Caco-2 (cell line): ENCODE measurements around the gene FAM107B. TPM values are rescaled to one million over a fixed set of nuclear protein-coding genes. Genes with fewer than 3 reads are reported as not detected.

Experiments
- BruUV-seq: library from RNA; stranded (reverse); fragments of 400-500 nt; replicated peaks from 2 replicates; lab custom pipeline; 2021; lab: Mats Ljungman, UMichigan
- CTCF ChIA-PET: fragments of 300-600 bp; sonication (Branson Sonifier 250); formaldehyde crosslinking; loops from one replicate; lab custom pipeline; 2022; ENCODE audit warnings: antibody characterized with exemption; lab: Charles Lee
- POLR2A ChIA-PET: fragments of 300-600 bp; sonication (Branson Sonifier 250); formaldehyde crosslinking; loops from one replicate; lab custom pipeline; 2022; ENCODE audit warnings: antibody characterized with exemption; lab: Charles Lee
- DNase-seq, 2 experiments: peaks; one replicate each; pipeline versions ENCODE4 v3.0.0 to v3.0.0-alpha.2; 2020 to 2022
- H3K27me3 ChIP-seq: replicated peaks from 2 replicates; pipeline ENCODE4 v1.6.0; 2011; ENCODE audit warnings: low read length; ENCODE audit not compliant: control insufficient read depth, insufficient read depth
- H3K36me3 ChIP-seq: 2 replicates; pipeline ENCODE4 v1.5.1; 2011; ENCODE audit warnings: low read length; ENCODE audit not compliant: control insufficient read depth, insufficient read depth
- H3K4me1 ChIP-seq: fragments of 250-450 bp; sonication (Bioruptor Pico); 2 replicates; pipeline ENCODE4 v1.5.1; 2020; ENCODE audit warnings: mild to moderate bottlenecking
- H3K4me3 ChIP-seq: 2 replicates; pipeline ENCODE4 v1.5.1; 2011; ENCODE audit warnings: low read depth, mild to moderate bottlenecking, control low read depth, low read length
- H3K9me3 ChIP-seq: fragments of 250-450 bp; sonication (Bioruptor Pico); 2 replicates; pipeline ENCODE4 v1.5.1; 2020; ENCODE audit warnings: mild to moderate bottlenecking, moderate library complexity
- H3K27ac Mint-ChIP-seq: one replicate; pipeline ENCODE4 v1.8.0; 2022; ENCODE audit warnings: mixed read lengths; ENCODE audit not compliant: unreplicated experiment
- H3K27me3 Mint-ChIP-seq: one replicate; pipeline ENCODE4 v1.8.0; 2022; ENCODE audit warnings: mixed read lengths; ENCODE audit not compliant: insufficient read depth, unreplicated experiment
- H3K36me3 Mint-ChIP-seq: one replicate; pipeline ENCODE4 v1.8.0; 2022; ENCODE audit warnings: mild to moderate bottlenecking, mixed read lengths; ENCODE audit not compliant: insufficient read depth, unreplicated experiment
- H3K4me1 Mint-ChIP-seq: one replicate; pipeline ENCODE4 v1.8.0; 2022; ENCODE audit warnings: low read depth, mixed read lengths; ENCODE audit not compliant: unreplicated experiment
- H3K4me3 Mint-ChIP-seq: one replicate; pipeline ENCODE4 v1.8.0; 2022; ENCODE audit warnings: mild to moderate bottlenecking, moderate library complexity, mixed read lengths; ENCODE audit not compliant: unreplicated experiment
- H3K9me3 Mint-ChIP-seq: one replicate; pipeline ENCODE4 v1.8.0; 2022; ENCODE audit warnings: mixed read lengths; ENCODE audit not compliant: unreplicated experiment
- CTCF ChIP-seq, 2 experiments: fragments of 200-600 bp in 1 of 2; IDR thresholded peaks; 1 replicate in 1 of 2; 2 replicates in 1 of 2; pipeline versions ENCODE4 v1.5.1 to v1.8.0; 2011 to 2022; ENCODE audit warnings: antibody characterized with exemption in 1 of 2, control low read depth in 1 of 2, inconsistent platforms in 1 of 2, low read depth in 1 of 2, low read length in 1 of 2, mild to moderate bottlenecking in 1 of 2, moderate library complexity in 1 of 2; ENCODE audit not compliant: insufficient read depth in 1 of 2, severe bottlenecking in 1 of 2, unreplicated experiment in 1 of 2
- intact Hi-C: fragments of 100-400 bp; cut with micrococcal nuclease; formaldehyde crosslinking; loops from one replicate; pipeline ENCODE4 v1.10.0; 2022; ENCODE audit not compliant: unreplicated experiment
- total RNA-seq: library from RNA; stranded (reverse); gene quantifications from 2 replicates; pipeline ENCODE4 v1.2.3, GENCODE V29; 2022

FAM107B gene
- total RNA-seq, 1 experiment from 2014 or later, result 206 TPM

- H3K36me3 Mint-ChIP-seq, result peaks cover 6% of the 10 kb centered on the region
- H3K27ac Mint-ChIP-seq, result no peak overlapping the region
- intact Hi-C loops, result no loop called here
- H3K4me1 Mint-ChIP-seq, result peaks cover 33% of the 10 kb centered on the region
- no peaks in the 10 kb centered on the region for H3K9me3 Mint-ChIP-seq
- Histone ChIP-seq H3K9me3 (no peaks in the 10 kb centered on the region), H3K4me3 (no peak overlapping the region), H3K27me3 (no peaks in the 10 kb centered on the region), H3K36me3 (no peaks in the 10 kb centered on the region), H3K4me1 (peaks cover 18% of the 10 kb centered on the region)
- H3K27me3 Mint-ChIP-seq, result no peaks in the 10 kb centered on the region
- BruUV-seq, result no TSS peak
- DNase-seq, result no peak
- CTCF ChIA-PET, result no interaction called here
- TF ChIP-seq CTCF (IDR thresholded peaks at IDR 0.05; ENCODE audit: insufficient read depth in 1 of 2, low read depth in 1 of 2, low read length in 1 of 2, severe bottlenecking in 1 of 2, unreplicated experiment in 1 of 2), result no peak
- POLR2A ChIA-PET, result interaction anchor here (0.6 kb wide), 1 partner anchor 492 kb away, joined by 5 read pairs; no protein-coding TSS in a partner anchor
- H3K4me3 Mint-ChIP-seq, result no peak overlapping the region
These were observed 91.4 kb downstream of the FAM107B start for GRCh38 chr10:14683256-14683655.

- BruUV-seq, result no TSS peak
- CTCF ChIA-PET, result no interaction called here
- intact Hi-C loops, result no loop called here
These were observed 92.9 kb downstream of the FAM107B start for GRCh38 chr10:14681802-14682201.

GRCh38 chr10:14681305-14681704 lies 93.4 kb downstream of the FAM107B start:
- TF ChIP-seq CTCF (IDR thresholded peaks at IDR 0.05; ENCODE audit: insufficient read depth in 1 of 2, low read depth in 1 of 2, low read length in 1 of 2, severe bottlenecking in 1 of 2, unreplicated experiment in 1 of 2), result no peak

More at GRCh38 chr10:14681802-14682201, 92.9 kb downstream of the FAM107B start:
- H3K27me3 ChIP-seq, result no peaks in the 10 kb centered on the region
- H3K9me3 ChIP-seq, result no peaks in the 10 kb centered on the region
- H3K4me1 ChIP-seq, result peaks cover 7% of the 10 kb centered on the region
- no peaks in the 10 kb centered on the region for H3K36me3 ChIP-seq
- DNase-seq, result no peak
- no peak overlapping the region for H3K27ac Mint-ChIP-seq
- no peaks in the 10 kb centered on the region for H3K9me3 Mint-ChIP-seq
- no peak for TF ChIP-seq CTCF (IDR thresholded peaks at IDR 0.05; ENCODE audit: insufficient read depth in 1 of 2, low read depth in 1 of 2, low read length in 1 of 2, severe bottlenecking in 1 of 2, unreplicated experiment in 1 of 2)
- POLR2A ChIA-PET, result no interaction called here
- peaks cover 6% of the 10 kb centered on the region for H3K36me3 Mint-ChIP-seq
- H3K27me3 Mint-ChIP-seq, result no peaks in the 10 kb centered on the region
- H3K4me3 ChIP-seq, result no peak overlapping the region
- peaks cover 22% of the 10 kb centered on the region for H3K4me1 Mint-ChIP-seq
- no peak overlapping the region for H3K4me3 Mint-ChIP-seq

More at GRCh38 chr10:14681305-14681704, 93.4 kb downstream of the FAM107B start:
- H3K27me3 Mint-ChIP-seq, result no peaks in the 10 kb centered on the region
- no peaks in the 10 kb centered on the region for H3K9me3 ChIP-seq
- BruUV-seq, result no TSS peak
- peaks cover 22% of the 10 kb centered on the region for H3K4me1 Mint-ChIP-seq
- H3K36me3 ChIP-seq, result no peaks in the 10 kb centered on the region
- DNase-seq, result no peak
- H3K27ac Mint-ChIP-seq, result no peak overlapping the region
- H3K4me3 Mint-ChIP-seq, result no peak overlapping the region
- H3K36me3 Mint-ChIP-seq, result peaks cover 10% of the 10 kb centered on the region
- ChIA-PET POLR2A (no interaction called here), CTCF (no interaction called here)
- H3K4me3 ChIP-seq, result no peak overlapping the region
- H3K27me3 ChIP-seq, result no peaks in the 10 kb centered on the region
- intact Hi-C loops, result no loop called here
- no peaks in the 10 kb centered on the region for H3K9me3 Mint-ChIP-seq
- peaks cover 2% of the 10 kb centered on the region for H3K4me1 ChIP-seq
